HepG2 (cell line): ENCODE data around the gene NCOA4. TPM values are rescaled to one million over a fixed set of nuclear protein-coding genes. Genes with fewer than 3 reads are reported as not detected.
A peak's percentile ranks its signal among the peaks of the same experiment; 100 is the strongest.

ENCODE experiments used
- ATF1 ChIP-seq: IDR thresholded peaks from 2 replicates; pipeline ENCODE4 v1.6.1; 2016; ENCODE audit warnings: mild to moderate bottlenecking, control low read depth
- CENPX ChIP-seq: sonication (generic); formaldehyde crosslinking; IDR thresholded peaks from 2 replicates; pipeline ENCODE4 v1.9.0; 2021; ENCODE audit warnings: mild to moderate bottlenecking, missing genetic modification reagents, moderate library complexity
- EZH2 ChIP-seq: conservative IDR thresholded peaks from 2 replicates; pipeline ENCODE4 v1.6.1; 2012; ENCODE audit warnings: mild to moderate bottlenecking, low read depth, low read length, moderate library complexity
- FOXK1 ChIP-seq: sonication (generic); formaldehyde crosslinking; IDR thresholded peaks from 2 replicates; pipeline ENCODE4 v1.4.0; 2020; ENCODE audit warnings: low read depth, missing genetic modification reagents, borderline replicate concordance
- GPN1 ChIP-seq: sonication (generic); formaldehyde crosslinking; IDR thresholded peaks from 2 replicates; pipeline ENCODE4 v1.5.1; 2020; ENCODE audit warnings: missing genetic modification reagents, borderline replicate concordance
- KMT2B ChIP-seq: IDR thresholded peaks from 2 replicates; pipeline ENCODE4 v1.6.1; 2016; ENCODE audit warnings: missing genetic modification reagents, missing compliant biosample characterization
- MAF1 ChIP-seq: sonication (generic); formaldehyde crosslinking; IDR thresholded peaks from 2 replicates; pipeline ENCODE4 v1.5.0; 2020; ENCODE audit warnings: missing genetic modification reagents, borderline replicate concordance
- RBAK ChIP-seq: sonication (generic); formaldehyde crosslinking; IDR thresholded peaks from 2 replicates; pipeline ENCODE4 v1.5.1; 2020; ENCODE audit warnings: mild to moderate bottlenecking, missing genetic modification reagents
- SIX4 ChIP-seq: sonication (generic); formaldehyde crosslinking; IDR thresholded peaks from 2 replicates; pipeline ENCODE4 v1.4.0; 2020; ENCODE audit warnings: missing genetic modification reagents
- SKIL ChIP-seq: sonication (generic); formaldehyde crosslinking; IDR thresholded peaks from 2 replicates; pipeline ENCODE4 v1.8.0; 2022; ENCODE audit warnings: missing genetic modification reagents, mild to moderate bottlenecking, moderate library complexity, borderline replicate concordance
- SP2 ChIP-seq: sonication (generic); formaldehyde crosslinking; IDR thresholded peaks from 2 replicates; pipeline ENCODE4 v1.5.1; 2020; ENCODE audit warnings: mild to moderate bottlenecking, missing genetic modification reagents
- ZBTB42 ChIP-seq: sonication (generic); formaldehyde crosslinking; IDR thresholded peaks from 2 replicates; pipeline ENCODE4 v1.5.0; 2020; ENCODE audit warnings: mild to moderate bottlenecking, missing genetic modification reagents
- ZMAT3 ChIP-seq: sonication (generic); formaldehyde crosslinking; conservative IDR thresholded peaks from 2 replicates; pipeline ENCODE4 v1.7.0; 2021; ENCODE audit warnings: missing genetic modification reagents
- ZNF598 ChIP-seq: sonication (generic); formaldehyde crosslinking; IDR thresholded peaks from 2 replicates; pipeline ENCODE4 v1.5.1; 2020; ENCODE audit warnings: mild to moderate bottlenecking, missing genetic modification reagents, borderline replicate concordance
- ZNF749 ChIP-seq: sonication (generic); formaldehyde crosslinking; IDR thresholded peaks from 2 replicates; pipeline ENCODE4 v1.8.0; 2022; ENCODE audit warnings: mild to moderate bottlenecking, missing genetic modification reagents, moderate library complexity, borderline replicate concordance
- ZSCAN12 ChIP-seq: sonication (generic); formaldehyde crosslinking; IDR thresholded peaks from 2 replicates; pipeline ENCODE4 v1.9.0; 2021; ENCODE audit warnings: mild to moderate bottlenecking, missing genetic modification reagents
- polyA plus RNA-seq, 8 experiments: library from polyadenylated mRNA; depleted of rRNA in 3 of 8; stranded (reverse) in 7 of 8; unstranded in 1 of 8; fragments of >200 nt; fragmentation: Illumina TruSeq in 4 of 8; extraction: Trizol in 4 of 8; gene quantifications; 2 replicates each; pipeline versions ENCODE4 v1.2.1 to v1.2.3, GENCODE V29; 2011 to 2016; ENCODE audit warnings: low read depth in 4 of 8, missing spikeins in 1 of 8, mixed read lengths in 1 of 8; ENCODE audit not compliant: insufficient read depth in 1 of 8
- total RNA-seq, 5 experiments: library from RNA; depleted of rRNA; stranded (reverse); fragments of >200 nt; fragmentation: Illumina TruSeq; extraction: Trizol; gene quantifications; 2 replicates each; pipeline ENCODE4 v1.2.3, GENCODE V29; 2016; ENCODE audit warnings: low read depth in 1 of 5
- TF ChIP-seq, protein P1 (sequence below): fragments of 450-650 bp; IDR thresholded peaks from 2 replicates; pipeline ENCODE4 v1.6.1; 2017
- TF ChIP-seq, protein P2 (sequence below): sonication (generic); formaldehyde crosslinking; conservative IDR thresholded peaks from 2 replicates; pipeline ENCODE4 v1.4.0; 2020; ENCODE audit warnings: mild to moderate bottlenecking, missing genetic modification reagents, moderate library complexity
- TF ChIP-seq, protein P3 (sequence below): IDR thresholded peaks from 2 replicates; pipeline ENCODE4 v1.6.1; 2018; ENCODE audit warnings: missing genetic modification reagents
- TF ChIP-seq, protein P4 (sequence below): sonication (generic); formaldehyde crosslinking; IDR thresholded peaks from 2 replicates; pipeline ENCODE4 v1.4.0; 2020; ENCODE audit warnings: mild to moderate bottlenecking, low read depth, missing genetic modification reagents

NCOA4 gene
- total and polyA plus RNA-seq, 2 of the 13 experiments (the other 11 are each of a cell fraction or from before 2014, with no cell fraction given), result 306 to 400 TPM

GRCh38 chr10:45997994-45998763, 32.2 kb downstream of the NCOA4 start (continued):
- TF ChIP-seq, protein P1, sequence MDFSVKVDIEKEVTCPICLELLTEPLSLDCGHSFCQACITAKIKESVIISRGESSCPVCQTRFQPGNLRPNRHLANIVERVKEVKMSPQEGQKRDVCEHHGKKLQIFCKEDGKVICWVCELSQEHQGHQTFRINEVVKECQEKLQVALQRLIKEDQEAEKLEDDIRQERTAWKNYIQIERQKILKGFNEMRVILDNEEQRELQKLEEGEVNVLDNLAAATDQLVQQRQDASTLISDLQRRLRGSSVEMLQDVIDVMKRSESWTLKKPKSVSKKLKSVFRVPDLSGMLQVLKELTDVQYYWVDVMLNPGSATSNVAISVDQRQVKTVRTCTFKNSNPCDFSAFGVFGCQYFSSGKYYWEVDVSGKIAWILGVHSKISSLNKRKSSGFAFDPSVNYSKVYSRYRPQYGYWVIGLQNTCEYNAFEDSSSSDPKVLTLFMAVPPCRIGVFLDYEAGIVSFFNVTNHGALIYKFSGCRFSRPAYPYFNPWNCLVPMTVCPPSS, result no peak
- TF ChIP-seq ZBTB42 (CRISPR knock-in tag) (no peak), EZH2 (no peak), FOXK1 (CRISPR knock-in tag) (no peak; the same call in none of the 2 replicates), ZSCAN12 (no peak), ZNF598 (CRISPR knock-in tag) (no peak), CENPX (CRISPR knock-in tag) (no peak), MAF1 (CRISPR knock-in tag) (no peak), KMT2B (no peak), ZMAT3 (CRISPR knock-in tag) (no peak), SP2 (no peak), SKIL (CRISPR knock-in tag) (peak; percentile 51; the same call in 1 of the 2 replicates), RBAK (CRISPR knock-in tag) (no peak), ATF1 (CRISPR knock-in tag) (peak; percentile 72), GPN1 (CRISPR knock-in tag) (no peak), SIX4 (CRISPR knock-in tag) (peak; percentile 55; the same call in 1 of the 2 replicates), ZNF749 (0 out of 2 replicates have a peak, but pooled peaks have one; percentile 43)
- TF ChIP-seq, protein P2, sequence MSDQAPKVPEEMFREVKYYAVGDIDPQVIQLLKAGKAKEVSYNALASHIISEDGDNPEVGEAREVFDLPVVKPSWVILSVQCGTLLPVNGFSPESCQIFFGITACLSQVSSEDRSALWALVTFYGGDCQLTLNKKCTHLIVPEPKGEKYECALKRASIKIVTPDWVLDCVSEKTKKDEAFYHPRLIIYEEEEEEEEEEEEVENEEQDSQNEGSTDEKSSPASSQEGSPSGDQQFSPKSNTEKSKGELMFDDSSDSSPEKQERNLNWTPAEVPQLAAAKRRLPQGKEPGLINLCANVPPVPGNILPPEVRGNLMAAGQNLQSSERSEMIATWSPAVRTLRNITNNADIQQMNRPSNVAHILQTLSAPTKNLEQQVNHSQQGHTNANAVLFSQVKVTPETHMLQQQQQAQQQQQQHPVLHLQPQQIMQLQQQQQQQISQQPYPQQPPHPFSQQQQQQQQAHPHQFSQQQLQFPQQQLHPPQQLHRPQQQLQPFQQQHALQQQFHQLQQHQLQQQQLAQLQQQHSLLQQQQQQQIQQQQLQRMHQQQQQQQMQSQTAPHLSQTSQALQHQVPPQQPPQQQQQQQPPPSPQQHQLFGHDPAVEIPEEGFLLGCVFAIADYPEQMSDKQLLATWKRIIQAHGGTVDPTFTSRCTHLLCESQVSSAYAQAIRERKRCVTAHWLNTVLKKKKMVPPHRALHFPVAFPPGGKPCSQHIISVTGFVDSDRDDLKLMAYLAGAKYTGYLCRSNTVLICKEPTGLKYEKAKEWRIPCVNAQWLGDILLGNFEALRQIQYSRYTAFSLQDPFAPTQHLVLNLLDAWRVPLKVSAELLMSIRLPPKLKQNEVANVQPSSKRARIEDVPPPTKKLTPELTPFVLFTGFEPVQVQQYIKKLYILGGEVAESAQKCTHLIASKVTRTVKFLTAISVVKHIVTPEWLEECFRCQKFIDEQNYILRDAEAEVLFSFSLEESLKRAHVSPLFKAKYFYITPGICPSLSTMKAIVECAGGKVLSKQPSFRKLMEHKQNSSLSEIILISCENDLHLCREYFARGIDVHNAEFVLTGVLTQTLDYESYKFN (CRISPR knock-in tag), result peak; percentile 98
- TF ChIP-seq, protein P3, sequence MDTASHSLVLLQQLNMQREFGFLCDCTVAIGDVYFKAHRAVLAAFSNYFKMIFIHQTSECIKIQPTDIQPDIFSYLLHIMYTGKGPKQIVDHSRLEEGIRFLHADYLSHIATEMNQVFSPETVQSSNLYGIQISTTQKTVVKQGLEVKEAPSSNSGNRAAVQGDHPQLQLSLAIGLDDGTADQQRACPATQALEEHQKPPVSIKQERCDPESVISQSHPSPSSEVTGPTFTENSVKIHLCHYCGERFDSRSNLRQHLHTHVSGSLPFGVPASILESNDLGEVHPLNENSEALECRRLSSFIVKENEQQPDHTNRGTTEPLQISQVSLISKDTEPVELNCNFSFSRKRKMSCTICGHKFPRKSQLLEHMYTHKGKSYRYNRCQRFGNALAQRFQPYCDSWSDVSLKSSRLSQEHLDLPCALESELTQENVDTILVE (CRISPR knock-in tag), result peak; percentile 54; the same call in 1 of the 2 replicates
- TF ChIP-seq, protein P4, sequence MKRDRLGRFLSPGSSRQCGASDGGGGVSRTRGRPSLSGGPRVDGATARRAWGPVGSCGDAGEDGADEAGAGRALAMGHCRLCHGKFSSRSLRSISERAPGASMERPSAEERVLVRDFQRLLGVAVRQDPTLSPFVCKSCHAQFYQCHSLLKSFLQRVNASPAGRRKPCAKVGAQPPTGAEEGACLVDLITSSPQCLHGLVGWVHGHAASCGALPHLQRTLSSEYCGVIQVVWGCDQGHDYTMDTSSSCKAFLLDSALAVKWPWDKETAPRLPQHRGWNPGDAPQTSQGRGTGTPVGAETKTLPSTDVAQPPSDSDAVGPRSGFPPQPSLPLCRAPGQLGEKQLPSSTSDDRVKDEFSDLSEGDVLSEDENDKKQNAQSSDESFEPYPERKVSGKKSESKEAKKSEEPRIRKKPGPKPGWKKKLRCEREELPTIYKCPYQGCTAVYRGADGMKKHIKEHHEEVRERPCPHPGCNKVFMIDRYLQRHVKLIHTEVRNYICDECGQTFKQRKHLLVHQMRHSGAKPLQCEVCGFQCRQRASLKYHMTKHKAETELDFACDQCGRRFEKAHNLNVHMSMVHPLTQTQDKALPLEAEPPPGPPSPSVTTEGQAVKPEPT (CRISPR knock-in tag), result no peak
